Measurements from ENCODE around the gene RNU4-1. TPM values are rescaled to one million over a fixed set of nuclear protein-coding genes. Genes with fewer than 3 reads are reported as not detected.
A peak's percentile ranks its signal among the peaks of the same experiment; 100 is the strongest.

Gene RNU4-1
- total and polyA plus RNA-seq, 2 of the 4 experiments (the other 2 are of a cell fraction): under 0.01 TPM; not detected in 1

DNA sequence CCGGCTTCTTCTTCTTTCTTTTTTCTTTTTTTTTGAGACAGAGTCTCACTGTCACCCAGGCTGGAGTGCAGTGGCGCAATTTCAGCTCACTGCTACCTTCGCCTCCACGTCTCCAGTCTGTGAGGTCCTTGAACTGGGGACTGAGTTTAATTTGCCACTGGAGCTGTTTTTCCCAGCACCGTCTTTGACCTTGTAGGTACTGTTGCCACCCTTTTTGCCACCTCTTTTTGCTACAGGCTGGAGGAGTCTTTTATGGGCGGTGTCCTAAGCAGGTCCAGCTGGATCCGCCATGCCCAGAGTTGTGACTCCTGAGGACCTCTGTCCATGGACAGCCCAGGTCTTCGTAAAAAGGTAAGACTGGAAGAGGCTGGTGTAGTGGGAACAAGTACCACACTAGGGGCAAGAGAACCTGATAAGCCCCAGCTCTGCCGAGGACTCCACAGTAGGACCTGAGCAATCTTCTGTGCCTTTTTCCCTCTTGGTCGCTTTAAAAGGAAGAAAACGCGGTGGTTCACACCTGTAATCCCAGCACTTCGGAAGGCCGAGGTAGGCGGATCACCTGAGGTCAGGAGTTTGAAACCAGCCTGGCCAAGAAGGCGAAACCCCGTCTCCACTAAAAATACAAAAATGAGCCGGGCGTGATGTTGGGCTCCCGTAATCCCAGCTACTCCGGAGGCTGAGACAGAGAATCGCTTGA, 2.3 kb downstream of the RNU4-1 start:
- H3K23ac ChIP-seq (ENCODE audit: low read depth, low read length): peak overlapping the region; percentile 33; the same call in 1 of the 2 replicates
- H2BK15ac ChIP-seq (ENCODE audit: low read depth, low read length): no peak overlapping the region; the same call in 2 of the 3 replicates
- H2BK120ac ChIP-seq (ENCODE audit: low read depth, low read length): peak overlapping the region; percentile 12; the same call in 1 of the 2 replicates
- peak overlapping the region; percentile 26 for H3K27ac ChIP-seq (ENCODE audit: insufficient read depth, low read length)
- H3K4me2 ChIP-seq (ENCODE audit: low read depth, low read length): peak overlapping the region; percentile 83
- H3K9ac ChIP-seq (ENCODE audit: low read depth, low read length): peak overlapping the region; percentile 20
- intact Hi-C loops (cut with micrococcal nuclease): loop anchor here (1.0 kb wide), 1 partner anchor 62 kb away; no protein-coding TSS in a partner anchor
- H3K4me1 ChIP-seq (ENCODE audit: control insufficient read depth, insufficient read depth, low read length): peaks cover 9% of the 10 kb centered on the region; the same call in 1 of the 2 replicates
- in situ Hi-C loops (cut with MboI; ENCODE audit: low sequenced_read_pairs): no loop called here
- no peak overlapping the region for H3K56ac ChIP-seq (ENCODE audit: extremely low read depth, insufficient read depth, low read length)
- no TSS peak for BruUV-seq (replicated peaks)
- H3K9me1 ChIP-seq (ENCODE audit: insufficient read depth, low read length): peaks cover 6% of the 10 kb centered on the region; the same call in 1 of the 2 replicates
- no peak overlapping the region for H3K18ac ChIP-seq (ENCODE audit: low read depth, low read length)
- H2BK20ac ChIP-seq (ENCODE audit: low read depth, low read length): no peak overlapping the region
- DNase-seq: no peak
- no peak; the same call in 1 of the 2 replicates for ATAC-seq (ENCODE audit: low read depth)
- TF ChIP-seq MXI1 (IDR thresholded peaks at IDR 0.05; ENCODE audit: borderline replicate concordance, low read depth, low read length): no peak
- peak; percentile 36; the same call in 1 of the 2 replicates for TF ChIP-seq CEBPB (IDR thresholded peaks at IDR 0.05; ENCODE audit: low read depth, low read length)
- H3K36me3 ChIP-seq (ENCODE audit: control insufficient read depth, insufficient read depth, low read length): no peaks in the 10 kb centered on the region
- no peak overlapping the region for H4K91ac ChIP-seq (ENCODE audit: insufficient read depth, low read depth, low read length)
- H3K14ac ChIP-seq (replicated peaks; ENCODE audit: low read depth, low read length): peak overlapping the region; percentile 77; the same call in 1 of the 2 replicates
- H3K79me1 ChIP-seq (ENCODE audit: low read depth in 1 of 2, low read length in 2 of 2): no peaks in the 10 kb centered on the region
- peak overlapping the region; percentile 77 for H2AFZ ChIP-seq (replicated peaks; ENCODE audit: low read length, poor library complexity)
- H2BK5ac ChIP-seq (ENCODE audit: low read depth, low read length, poor library complexity, severe bottlenecking): peak overlapping the region; percentile 19
- no peaks in the 10 kb centered on the region for H3K27me3 ChIP-seq (ENCODE audit: control insufficient read depth, insufficient read depth, low read length)
- CTCF ChIA-PET: interaction anchor here (0.8 to 1.4 kb wide), 3 partner anchors 11 to 90 kb away, joined by 3 to 7 read pairs (median 3); partner anchors contain the start of genes RPLP0 and SIRT4
- no peaks in the 10 kb centered on the region for H3K9me3 ChIP-seq (ENCODE audit: control insufficient read depth, insufficient read depth, low read length)
- H4K5ac ChIP-seq (ENCODE audit: low read depth, low read length): no peak overlapping the region
- H3K4ac ChIP-seq (ENCODE audit: low read depth, low read length): peak overlapping the region; percentile 8
- H2AK5ac ChIP-seq (ENCODE audit: low read depth, low read length): no peak overlapping the region
- whole genome bisulfite sequencing, 2 experiments (ENCODE audit: extremely low coverage in 2 of 2, insufficient read length in 1 of 2): 48% methylated on average over 8 of the region's 22 CpGs; no CpG with 5 or more reads in 1 of the 2 experiments
- H2AK9ac ChIP-seq (replicated peaks; ENCODE audit: low read depth, low read length, poor library complexity): no peak overlapping the region
- peak overlapping the region in 1 of 2 experiments; percentile 10; a peak in 1 of 4 replicates for H4K8ac ChIP-seq (ENCODE audit: low read depth in 2 of 2, low read length in 2 of 2)
- POLR2A ChIA-PET (ENCODE audit: unreplicated experiment): interaction anchor here (0.5 to 3.2 kb wide), 24 partner anchors 8 to 711 kb away, joined by 3 to 45 read pairs (median 6); partner anchors contain the start of genes PLA2G1B, PXN, RPLP0 and SIRT4
- peak overlapping the region; percentile 14 for H3K4me3 ChIP-seq (ENCODE audit: insufficient read depth, low read depth, low read length)
- dilution Hi-C loops (cut with HindIII; ENCODE audit: low sequenced_read_pairs, unreplicated experiment): no loop called here
- peaks cover 20% of the 10 kb centered on the region for H4K20me1 ChIP-seq (ENCODE audit: insufficient read depth, low read length)

All from IMR-90 (cell line).